HG02763 (cell line): ENCODE results near the gene ARHGAP22.

Experiments
- ATAC-seq: cut with Tn5 transposase; IDR thresholded peaks from one replicate; pipeline ENCODE4 v1.9.1; 2021; ENCODE audit warnings: mild to moderate bottlenecking, moderate library complexity; ENCODE audit not compliant: unreplicated experiment

Gene ARHGAP22

GRCh38 chr10:48501787-48502771 lies 102.8 kb downstream of the ARHGAP22 start:
- no peak for ATAC-seq

DNA sequence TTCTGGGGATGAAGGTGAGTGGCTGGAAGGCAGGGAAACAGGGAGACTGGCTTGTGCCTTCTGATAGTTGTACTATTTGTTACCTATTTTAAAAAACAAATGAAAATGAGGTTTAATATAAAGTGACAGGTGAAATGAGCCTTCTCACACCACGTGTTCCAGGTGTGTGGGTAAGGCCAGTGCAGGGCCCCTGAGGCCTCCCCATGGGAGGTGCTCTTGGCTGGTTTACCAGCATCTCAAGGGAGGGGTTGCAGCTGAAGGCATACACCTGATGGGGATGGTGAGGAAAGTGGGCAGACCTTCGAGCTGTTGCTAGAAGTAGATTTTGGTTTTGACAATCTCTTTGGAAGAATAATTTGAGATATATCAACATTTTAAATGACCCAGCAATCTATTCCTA lies 103.6 kb downstream of the ARHGAP22 start:
- ATAC-seq: no peak

DNA sequence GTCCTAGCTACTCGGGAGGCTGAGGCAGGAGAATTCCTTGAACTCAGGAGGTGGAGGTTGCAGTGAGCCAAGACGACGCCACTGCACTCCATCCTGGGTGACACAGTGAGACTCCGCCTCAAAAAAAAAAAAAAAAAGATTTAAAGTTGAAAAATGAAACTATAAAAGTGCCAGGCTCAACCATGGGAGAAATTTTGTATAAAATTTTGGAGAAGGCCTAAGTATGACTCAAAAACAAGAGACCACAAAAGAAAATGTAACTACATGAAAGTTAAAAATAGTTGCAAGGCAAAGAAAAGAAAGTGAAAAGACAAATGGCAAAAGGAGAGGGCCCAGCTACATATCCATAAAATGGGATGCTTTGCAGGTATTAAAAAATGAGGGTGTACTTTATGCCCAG lies 104.1 kb downstream of the ARHGAP22 start:
- ATAC-seq: no peak

DNA sequence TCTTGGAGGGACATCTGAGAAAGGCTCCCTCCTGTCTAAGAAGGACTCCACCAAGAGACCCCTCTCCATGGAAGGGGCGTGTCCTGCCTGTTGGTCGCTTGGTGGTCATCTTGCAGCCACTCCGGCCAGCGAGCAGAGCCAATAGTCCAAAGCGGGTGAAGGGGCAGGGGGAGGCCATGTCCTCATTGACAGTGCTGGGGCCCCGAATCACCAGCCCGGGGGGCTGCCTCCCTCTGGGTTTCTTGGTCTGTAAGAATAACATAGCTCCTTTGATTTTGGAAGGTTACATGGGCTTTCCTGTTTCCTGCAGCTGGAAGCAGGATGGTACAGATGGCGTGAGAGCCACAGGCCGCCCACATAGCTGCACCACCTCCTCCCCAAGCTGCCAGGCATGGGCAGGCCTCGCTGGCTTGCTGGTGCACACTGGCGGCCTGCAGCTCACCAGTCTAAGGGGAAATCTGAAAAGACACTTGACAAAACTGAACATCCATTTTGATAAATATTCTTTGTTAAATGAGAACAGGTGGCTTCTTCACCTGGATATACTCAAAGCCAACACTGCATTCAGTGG lies 105.8 kb downstream of the ARHGAP22 start:
- ATAC-seq: no peak

- ATAC-seq: no peak
These were observed 106.8 kb downstream of the ARHGAP22 start for GRCh38 chr10:48497780-48498770.

DNA sequence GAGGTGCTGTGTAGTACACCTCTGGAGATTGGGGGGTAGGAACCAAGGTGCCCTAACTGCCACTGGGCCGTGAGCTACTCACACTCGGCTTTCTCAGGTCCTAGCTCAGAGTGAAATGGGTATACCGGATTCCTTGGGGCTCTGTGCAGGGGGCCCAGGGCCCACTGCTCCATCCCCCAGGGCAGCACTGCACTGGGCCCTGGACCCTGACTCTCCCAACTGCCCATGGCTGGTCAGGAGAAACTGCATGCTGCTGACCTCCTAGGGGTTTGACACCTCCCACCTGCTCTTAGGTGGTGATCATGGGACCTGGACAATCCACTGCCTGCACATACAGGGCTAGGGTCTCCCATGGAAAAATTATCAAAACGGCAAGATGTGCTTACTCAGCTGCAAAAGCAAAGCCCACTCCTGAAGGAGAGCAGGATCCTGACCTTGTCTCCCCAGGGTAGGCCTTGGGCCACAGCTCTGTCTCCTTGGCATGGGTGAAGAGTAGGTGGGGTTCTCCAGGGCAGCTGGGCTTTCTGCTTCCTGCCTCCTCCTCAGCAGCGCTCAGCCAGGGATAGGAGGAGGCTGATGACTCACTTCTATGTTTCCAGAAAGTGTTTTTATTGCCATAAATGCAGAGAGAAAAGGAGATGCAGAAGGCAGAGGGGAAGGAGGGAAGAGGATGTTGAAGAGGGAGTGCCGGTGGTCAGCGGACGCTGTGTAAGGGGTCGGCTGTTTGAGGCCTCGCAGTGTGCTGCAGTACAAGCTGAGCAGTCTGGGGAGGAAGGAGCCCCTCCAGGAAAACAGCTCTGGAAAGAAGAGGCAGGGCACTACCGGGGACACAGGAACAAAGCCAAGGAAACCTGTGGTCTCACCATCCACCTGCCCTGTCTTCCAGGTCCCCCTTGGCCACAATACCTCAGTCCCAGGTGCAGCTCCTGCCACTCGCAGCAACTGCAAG lies 107.8 kb downstream of the ARHGAP22 start:
- ATAC-seq: no peak

DNA sequence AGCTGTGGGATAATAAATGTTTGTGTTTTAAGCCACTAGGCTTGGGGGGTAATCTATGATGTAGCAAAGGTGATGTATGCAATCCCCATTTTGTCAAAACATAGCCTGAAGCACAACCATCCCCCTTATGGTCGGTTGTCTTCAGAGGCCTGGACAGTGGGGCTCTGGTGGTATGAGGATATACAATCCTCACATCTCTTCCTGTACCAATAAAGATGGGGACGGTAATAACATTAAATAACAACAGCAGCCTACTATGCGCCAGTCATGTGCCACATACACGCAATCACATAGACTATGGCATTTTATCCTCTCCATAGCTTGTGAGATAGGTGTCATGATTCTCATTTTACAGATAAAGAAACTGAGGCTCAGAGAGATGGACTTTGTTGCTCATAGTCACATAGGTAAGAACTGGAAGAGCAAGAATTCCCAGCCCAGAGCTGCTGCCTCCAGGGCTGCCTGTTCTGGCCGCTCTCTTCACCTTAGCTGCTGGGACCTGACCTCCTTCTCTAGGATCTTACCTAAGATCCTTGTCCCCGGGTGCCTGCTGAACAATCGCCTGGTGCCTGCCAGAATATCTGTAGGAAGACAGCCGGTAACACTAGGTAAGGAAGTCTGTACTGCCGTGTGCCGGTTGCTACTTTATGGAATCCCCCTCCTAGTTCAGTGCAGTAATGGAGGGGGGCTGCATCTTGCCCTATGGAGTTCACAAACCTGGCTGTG lies 108.6 kb downstream of the ARHGAP22 start:
- ATAC-seq: no peak

- ATAC-seq: no peak
These were observed 109.4 kb downstream of the ARHGAP22 start for GRCh38 chr10:48495282-48496045.

GRCh38 chr10:48494611-48495010 lies 110.3 kb downstream of the ARHGAP22 start:
- ATAC-seq: no peak

GRCh38 chr10:48494073-48494472 lies 110.8 kb downstream of the ARHGAP22 start:
- ATAC-seq: no peak

DNA sequence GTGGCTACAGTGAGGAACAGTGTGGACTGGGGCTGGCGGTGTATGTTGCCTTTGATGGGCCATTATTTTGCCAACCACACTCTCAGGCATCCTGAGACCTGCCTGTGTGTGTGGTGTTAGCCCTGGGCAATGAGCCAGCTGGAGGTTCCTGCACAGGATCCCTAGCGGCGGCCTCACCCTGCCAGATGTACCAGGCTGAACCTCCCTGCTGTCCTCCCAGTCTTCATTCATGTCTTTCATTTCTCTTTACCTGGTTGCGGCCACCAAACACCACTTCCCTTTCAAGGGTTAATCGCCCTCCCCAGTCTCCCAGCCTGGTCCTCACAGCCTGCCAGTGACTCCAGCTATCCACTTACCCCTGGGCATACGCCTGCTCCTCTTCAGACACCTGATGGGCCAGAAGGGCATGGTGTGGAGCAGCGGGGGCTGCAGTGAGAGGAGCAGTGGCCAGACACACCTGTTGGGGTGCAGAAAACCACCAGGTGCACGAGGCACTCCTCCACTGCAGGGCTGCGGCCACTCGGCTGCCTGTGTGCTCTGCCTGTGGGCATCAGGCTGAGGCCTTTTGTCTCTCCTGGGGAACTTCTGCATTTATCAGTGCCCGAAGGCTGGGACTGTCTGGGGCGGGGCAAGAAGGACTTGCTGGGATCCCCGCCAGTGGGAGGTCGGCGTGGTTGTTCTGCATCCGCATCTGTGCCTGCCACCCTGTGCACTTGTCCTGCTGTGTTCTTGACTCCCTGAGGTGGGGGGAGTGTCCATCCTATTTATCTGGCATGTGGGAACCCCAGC lies 111.6 kb downstream of the ARHGAP22 start:
- ATAC-seq: no peak

- no peak for ATAC-seq
These were observed 112.7 kb downstream of the ARHGAP22 start for GRCh38 chr10:48492201-48492600.

DNA sequence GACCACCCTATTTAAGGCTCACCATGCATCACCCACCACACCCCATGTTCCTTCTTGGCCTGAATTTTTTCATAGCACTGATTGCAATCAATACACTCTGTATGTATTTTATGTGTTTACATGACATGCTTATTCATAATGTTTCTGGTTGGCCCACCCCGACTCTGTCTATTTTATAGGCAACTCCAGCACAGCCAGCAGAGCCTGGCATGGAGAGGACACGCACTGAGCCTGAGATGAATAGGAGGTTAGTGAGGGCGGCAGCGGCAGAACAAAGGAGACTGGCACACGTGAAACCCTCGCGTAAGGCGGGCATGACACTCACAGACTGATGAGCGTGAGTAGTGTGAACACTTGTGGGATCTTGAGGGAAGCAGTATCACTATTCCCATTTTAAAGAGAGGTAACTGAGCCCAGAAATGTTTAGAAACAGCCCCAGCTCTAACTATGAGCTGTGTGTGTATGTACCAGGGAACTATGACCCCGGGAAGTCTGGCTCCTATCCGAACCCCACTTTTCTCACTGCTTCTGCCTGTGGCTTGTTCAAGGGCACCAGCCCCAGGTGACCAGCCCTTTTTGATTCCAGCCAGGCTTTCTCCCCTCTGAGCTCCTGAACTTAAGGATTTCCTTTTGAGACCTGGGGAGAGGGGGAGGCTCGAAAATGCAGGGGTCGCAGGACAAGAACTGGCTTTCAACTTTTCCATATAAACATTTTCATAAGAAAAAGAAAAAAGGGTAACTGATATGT lies 113.3 kb downstream of the ARHGAP22 start:
- no peak for ATAC-seq

- ATAC-seq: no peak
These were observed 113.9 kb downstream of the ARHGAP22 start for GRCh38 chr10:48490946-48491345.

DNA sequence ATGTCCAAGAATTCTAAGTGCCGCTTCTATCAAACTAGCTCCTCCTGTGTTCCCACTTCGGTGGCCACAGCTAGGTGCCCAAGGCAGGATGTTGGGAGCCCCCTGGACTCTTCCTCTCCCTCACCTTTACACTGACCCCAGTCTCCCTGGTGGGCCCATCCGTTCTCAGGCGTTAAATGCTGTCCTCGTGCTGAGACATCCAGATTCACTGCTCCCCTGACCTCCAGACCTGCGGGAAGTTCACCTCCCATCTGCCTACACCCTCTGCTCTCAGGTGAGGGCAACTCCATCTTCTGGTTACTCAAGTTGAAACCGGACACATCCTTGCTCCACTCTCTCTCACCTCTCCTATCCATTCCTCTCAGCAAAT lies 114.3 kb downstream of the ARHGAP22 start:
- ATAC-seq: no peak

- ATAC-seq: no peak
These were observed 115.8 kb downstream of the ARHGAP22 start for GRCh38 chr10:48489099-48489498.

- ATAC-seq: no peak
These were observed 117.6 kb downstream of the ARHGAP22 start for GRCh38 chr10:48487244-48487643.
